H9 (cell line): ENCODE measurements around the gene ZSCAN31. TPM values are rescaled to one million over a fixed set of nuclear protein-coding genes. Genes with fewer than 3 reads are reported as not detected.
"Not testable (repeated sequence)": the region's sequence is repeated elsewhere in the genome, so short reads cannot be mapped to it uniquely, and the experiment has no call there.

Experiments
- DNase-seq: peaks from one replicate; pipeline ENCODE4 v3.0.0-alpha.2; 2017
- H2AFZ ChIP-seq: one replicate; pipeline ENCODE4 v1.6.1; 2013; ENCODE audit warnings: mild to moderate bottlenecking, low read length, control low read depth, moderate library complexity
- H2AK5ac ChIP-seq: 2 replicates; pipeline ENCODE4 v1.6.1; 2013; ENCODE audit warnings: low read length, control low read depth, mixed read lengths; ENCODE audit not compliant: insufficient read length
- H2BK120ac ChIP-seq: one replicate; pipeline ENCODE4 v1.6.1; 2013; ENCODE audit warnings: low read depth, mild to moderate bottlenecking, low read length, control low read depth, inconsistent platforms; ENCODE audit not compliant: poor library complexity, severe bottlenecking
- H2BK12ac ChIP-seq: 2 replicates; pipeline ENCODE4 v1.6.1; 2013; ENCODE audit warnings: low read length, control low read depth, mixed read lengths, low read depth; ENCODE audit not compliant: insufficient read length
- H2BK15ac ChIP-seq: 2 replicates; pipeline ENCODE4 v1.6.1; 2013; ENCODE audit warnings: low read depth, low read length, control low read depth
- H2BK20ac ChIP-seq: one replicate; pipeline ENCODE4 v1.6.1; 2013; ENCODE audit warnings: low read depth, mild to moderate bottlenecking, low read length, control low read depth, inconsistent platforms; ENCODE audit not compliant: poor library complexity, severe bottlenecking
- H2BK5ac ChIP-seq: 2 replicates; pipeline ENCODE4 v1.6.1; 2013; ENCODE audit warnings: low read length, control low read depth, mixed read lengths; ENCODE audit not compliant: insufficient read length
- H3K14ac ChIP-seq: 2 replicates; pipeline ENCODE4 v1.6.1; 2013; ENCODE audit warnings: low read length, control low read depth; ENCODE audit not compliant: insufficient read depth
- H3K18ac ChIP-seq: 2 replicates; pipeline ENCODE4 v1.6.1; 2013; ENCODE audit warnings: low read depth, mild to moderate bottlenecking, mixed read lengths, low read length, control low read depth; ENCODE audit not compliant: insufficient read length
- H3K23ac ChIP-seq: 2 replicates; pipeline ENCODE4 v1.6.1; 2013; ENCODE audit warnings: low read length, control low read depth, mixed read lengths, low read depth; ENCODE audit not compliant: insufficient read length
- H3K23me2 ChIP-seq: 2 replicates; pipeline ENCODE4 v1.6.1; 2013; ENCODE audit warnings: low read depth, mild to moderate bottlenecking, mixed read lengths, low read length, control low read depth; ENCODE audit not compliant: insufficient read length, poor library complexity, severe bottlenecking
- H3K27ac ChIP-seq: 2 replicates; pipeline ENCODE4 v1.5.1; 2013; ENCODE audit warnings: low read length, control low read depth, mixed read lengths, low read depth; ENCODE audit not compliant: insufficient read length
- H3K27me3 ChIP-seq: 2 replicates; pipeline ENCODE4 v1.6.1; 2013; ENCODE audit warnings: low read length, control low read depth, inconsistent platforms; ENCODE audit not compliant: insufficient read depth
- H3K4ac ChIP-seq: 2 replicates; pipeline ENCODE4 v1.6.1; 2013; ENCODE audit warnings: low read depth, mild to moderate bottlenecking, control low read depth, inconsistent platforms, low read length, moderate library complexity
- H3K4me1 ChIP-seq: 2 replicates; pipeline ENCODE4 v1.6.1; 2013; ENCODE audit warnings: low read length, control low read depth, inconsistent platforms; ENCODE audit not compliant: insufficient read depth
- H3K4me2 ChIP-seq: 2 replicates; pipeline ENCODE4 v1.6.1; 2013; ENCODE audit warnings: low read length, control low read depth, mixed read lengths; ENCODE audit not compliant: insufficient read length, insufficient read depth
- H3K56ac ChIP-seq: 2 replicates; pipeline ENCODE4 v1.6.1; 2013; ENCODE audit warnings: low read depth, mild to moderate bottlenecking, mixed read lengths, low read length, control low read depth; ENCODE audit not compliant: insufficient read length
- H3K79me1 ChIP-seq: 2 replicates; pipeline ENCODE4 v1.6.1; 2013; ENCODE audit warnings: low read depth, mild to moderate bottlenecking, moderate library complexity, low read length, control low read depth, inconsistent platforms; ENCODE audit not compliant: insufficient read depth, poor library complexity, severe bottlenecking
- H3K79me2 ChIP-seq: 2 replicates; pipeline ENCODE4 v1.6.1; 2013; ENCODE audit warnings: low read length, control low read depth, inconsistent platforms; ENCODE audit not compliant: insufficient read depth
- H3K9ac ChIP-seq: 2 replicates; pipeline ENCODE4 v1.6.1; 2013; ENCODE audit warnings: low read length, control low read depth, mixed read lengths; ENCODE audit not compliant: insufficient read length; ENCODE audit errors: extremely low read depth
- H3K9me3 ChIP-seq: one replicate; pipeline ENCODE4 v1.6.1; 2013; ENCODE audit warnings: low read depth, low read length, inconsistent platforms; ENCODE audit not compliant: control insufficient read depth
- H3T11ph ChIP-seq: one replicate; pipeline ENCODE4 v1.6.1; 2013; ENCODE audit warnings: mild to moderate bottlenecking, low read length, control low read depth, inconsistent platforms
- H4K20me1 ChIP-seq: one replicate; pipeline ENCODE4 v1.6.1; 2013; ENCODE audit not compliant: control insufficient read depth, insufficient read length, insufficient read depth
- H4K5ac ChIP-seq: 2 replicates; pipeline ENCODE4 v1.6.1; 2013; ENCODE audit warnings: low read depth, mild to moderate bottlenecking, mixed read lengths, low read length, control low read depth; ENCODE audit not compliant: insufficient read length
- H4K8ac ChIP-seq: replicated peaks from 2 replicates; pipeline ENCODE4 v1.6.1; 2013; ENCODE audit warnings: low read length, control low read depth, mixed read lengths, low read depth; ENCODE audit not compliant: insufficient read length
- H4K91ac ChIP-seq: 2 replicates; pipeline ENCODE4 v1.6.1; 2013; ENCODE audit warnings: low read depth, mild to moderate bottlenecking, moderate library complexity, mixed read lengths, low read length, control low read depth; ENCODE audit not compliant: insufficient read length
- H3K27ac Mint-ChIP-seq, 3 experiments: 2 replicates in 2 of 3; 3 replicates in 1 of 3; pipeline ENCODE4 v1.8.0; 2020 to 2021; ENCODE audit warnings: mixed read lengths in 3 of 3, mild to moderate bottlenecking in 1 of 3, moderate library complexity in 1 of 3
- H3K27me3 Mint-ChIP-seq: 2 replicates; pipeline ENCODE4 v1.8.0; 2021; ENCODE audit warnings: low read depth, mild to moderate bottlenecking, moderate library complexity, mixed read lengths
- H3K36me3 Mint-ChIP-seq, 3 experiments: 2 replicates in 2 of 3; 3 replicates in 1 of 3; pipeline ENCODE4 v1.8.0; 2020 to 2021; ENCODE audit warnings: low read depth in 3 of 3, mixed read lengths in 3 of 3; ENCODE audit not compliant: insufficient read depth in 1 of 3
- H3K4me1 Mint-ChIP-seq, 2 experiments: 2 replicates each; pipeline ENCODE4 v1.8.0; 2020; ENCODE audit warnings: mixed read lengths in 2 of 2
- H3K4me3 Mint-ChIP-seq, 2 experiments: 2 replicates in 1 of 2; 3 replicates in 1 of 2; pipeline ENCODE4 v1.8.0; 2020 to 2021; ENCODE audit warnings: mild to moderate bottlenecking in 2 of 2, mixed read lengths in 2 of 2, moderate library complexity in 1 of 2
- H3K9me3 Mint-ChIP-seq, 2 experiments: 2 replicates in 1 of 2; 3 replicates in 1 of 2; pipeline ENCODE4 v1.8.0; 2020; ENCODE audit warnings: mild to moderate bottlenecking in 2 of 2, mixed read lengths in 2 of 2, moderate library complexity in 1 of 2
- WGBS: extraction: QIAGEN DNeasy Blood & Tissue Kit; methylation state at CpG from one replicate; pipeline ENCODE4 v1.1.7; 2013; ENCODE audit warnings: missing lambda C conversion rate, low lambda C conversion rate, mixed read lengths; ENCODE audit not compliant: insufficient read length; ENCODE audit errors: extremely low coverage; 5-methylcytosine and 5-hydroxymethylcytosine counted together
- total RNA-seq: library from RNA; stranded (reverse); gene quantifications from 2 replicates; pipeline ENCODE4 v1.2.1, GENCODE V29; 2021
- TF ChIP-seq, protein P1 (sequence below): fragments of 200-600 bp; sonication (generic); conservative IDR thresholded peaks from 3 replicates; pipeline ENCODE4 v1.8.0; 2021; ENCODE audit warnings: antibody characterized with exemption, mild to moderate bottlenecking

Gene ZSCAN31
- total RNA-seq, 1 experiment from 2014 or later: 7.1 TPM

DNA sequence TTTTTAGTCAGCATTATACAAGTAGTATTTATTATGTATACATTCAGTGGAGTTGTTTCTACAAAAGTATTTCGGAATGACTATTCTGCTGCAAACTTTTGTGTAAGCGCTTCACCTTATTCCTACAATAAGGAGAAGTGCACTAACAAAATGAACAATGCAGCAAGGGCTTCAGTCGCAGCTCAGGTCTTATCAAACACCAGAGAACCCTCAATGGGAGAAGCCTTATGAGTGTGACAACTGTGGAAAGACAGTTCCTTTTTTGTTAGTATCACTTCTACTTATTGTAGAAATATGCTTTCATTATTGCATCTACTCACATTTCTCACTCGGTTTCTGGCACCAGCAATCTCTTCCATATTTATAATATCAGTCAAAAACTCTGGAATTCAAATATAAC is 32.6 kb upstream of the ZSCAN31 start:
- TF ChIP-seq, protein P1, sequence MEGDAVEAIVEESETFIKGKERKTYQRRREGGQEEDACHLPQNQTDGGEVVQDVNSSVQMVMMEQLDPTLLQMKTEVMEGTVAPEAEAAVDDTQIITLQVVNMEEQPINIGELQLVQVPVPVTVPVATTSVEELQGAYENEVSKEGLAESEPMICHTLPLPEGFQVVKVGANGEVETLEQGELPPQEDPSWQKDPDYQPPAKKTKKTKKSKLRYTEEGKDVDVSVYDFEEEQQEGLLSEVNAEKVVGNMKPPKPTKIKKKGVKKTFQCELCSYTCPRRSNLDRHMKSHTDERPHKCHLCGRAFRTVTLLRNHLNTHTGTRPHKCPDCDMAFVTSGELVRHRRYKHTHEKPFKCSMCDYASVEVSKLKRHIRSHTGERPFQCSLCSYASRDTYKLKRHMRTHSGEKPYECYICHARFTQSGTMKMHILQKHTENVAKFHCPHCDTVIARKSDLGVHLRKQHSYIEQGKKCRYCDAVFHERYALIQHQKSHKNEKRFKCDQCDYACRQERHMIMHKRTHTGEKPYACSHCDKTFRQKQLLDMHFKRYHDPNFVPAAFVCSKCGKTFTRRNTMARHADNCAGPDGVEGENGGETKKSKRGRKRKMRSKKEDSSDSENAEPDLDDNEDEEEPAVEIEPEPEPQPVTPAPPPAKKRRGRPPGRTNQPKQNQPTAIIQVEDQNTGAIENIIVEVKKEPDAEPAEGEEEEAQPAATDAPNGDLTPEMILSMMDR: no peak
- Mint-ChIP-seq H3K27ac (no peak overlapping the region), H3K4me3 (no peak overlapping the region), H3K4me1 (no peaks in the 10 kb centered on the region), H3K9me3 (no peaks in the 10 kb centered on the region), H3K27me3 (no peaks in the 10 kb centered on the region), H3K36me3 (peaks cover 13 to 33% (median 21%) of the 10 kb centered on the region in 3 experiments; a peak in 6 of 7 replicates)
- Histone ChIP-seq H3K79me2 (no peaks in the 10 kb centered on the region), H4K8ac (no peak overlapping the region), H4K91ac (no peak overlapping the region), H3K4ac (no peak overlapping the region), H2AFZ (no peak overlapping the region), H2BK12ac (no peak overlapping the region), H3K9me3 (no peaks in the 10 kb centered on the region), H2AK5ac (no peak overlapping the region), H3K4me2 (no peak overlapping the region), H3K56ac (no peak overlapping the region), H3K27ac (no peak overlapping the region), H4K5ac (no peak overlapping the region), H3K9ac (no peak overlapping the region), H3K14ac (no peak overlapping the region), H3T11ph (no peak overlapping the region), H2BK120ac (no peak overlapping the region), H3K4me1 (no peaks in the 10 kb centered on the region), H3K27me3 (no peaks in the 10 kb centered on the region), H3K23me2 (no peaks in the 10 kb centered on the region), H3K18ac (no peak overlapping the region), H2BK20ac (no peak overlapping the region), H3K23ac (no peak overlapping the region), H3K79me1 (no peaks in the 10 kb centered on the region), H4K20me1 (no peaks in the 10 kb centered on the region), H2BK5ac (no peak overlapping the region), H2BK15ac (no peak overlapping the region)
- WGBS: no CpG with 5 or more reads among the region's 4 CpGs
- DNase-seq: no peak

DNA sequence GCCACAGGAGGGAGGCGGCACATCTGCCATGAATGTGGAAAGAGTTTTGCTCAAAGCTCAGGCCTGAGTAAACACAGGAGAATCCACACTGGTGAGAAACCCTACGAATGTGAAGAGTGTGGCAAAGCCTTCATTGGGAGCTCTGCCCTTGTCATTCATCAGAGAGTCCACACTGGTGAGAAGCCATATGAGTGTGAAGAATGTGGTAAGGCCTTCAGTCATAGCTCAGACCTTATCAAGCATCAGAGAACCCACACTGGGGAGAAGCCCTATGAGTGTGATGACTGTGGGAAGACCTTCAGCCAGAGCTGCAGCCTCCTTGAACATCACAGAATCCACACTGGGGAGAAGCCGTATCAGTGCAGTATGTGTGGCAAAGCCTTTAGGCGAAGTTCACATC is 29.6 kb upstream of the ZSCAN31 start:
- H3K4me1 Mint-ChIP-seq, H2BK5ac ChIP-seq, H3K9ac ChIP-seq, H2AK5ac ChIP-seq, H3K79me1 ChIP-seq, H3K4me2 ChIP-seq, H2AFZ ChIP-seq, H3K9me3 Mint-ChIP-seq, H3K27me3 Mint-ChIP-seq, H2BK20ac ChIP-seq, H4K91ac ChIP-seq, H3K4me3 Mint-ChIP-seq, H2BK120ac ChIP-seq, H3K27ac ChIP-seq, H3K4ac ChIP-seq, H3K9me3 ChIP-seq, DNase-seq, H3K18ac ChIP-seq, H3K23me2 ChIP-seq, H2BK15ac ChIP-seq, H3K56ac ChIP-seq, H2BK12ac ChIP-seq, H3K79me2 ChIP-seq, H3K23ac ChIP-seq, H3T11ph ChIP-seq, H3K4me1 ChIP-seq, H4K20me1 ChIP-seq, H4K5ac ChIP-seq, H3K27ac Mint-ChIP-seq, H4K8ac ChIP-seq, H3K14ac ChIP-seq, H3K27me3 ChIP-seq: not testable (repeated sequence)
- H3K36me3 Mint-ChIP-seq: peaks cover 13 to 47% (median 29%) of the 10 kb centered on the region in 3 experiments; a peak in 6 of 7 replicates
- no CpG with 5 or more reads among the region's 4 CpGs for WGBS
